Measurements from ENCODE around the gene OR51A4. TPM values are rescaled to one million over a fixed set of nuclear protein-coding genes. Genes with fewer than 3 reads are reported as not detected.

The OR51A4 gene
- total and polyA plus RNA-seq, 9 of the 15 experiments (the other 6 are each of a cell fraction or from before 2014, with no cell fraction given): not detected

DNA sequence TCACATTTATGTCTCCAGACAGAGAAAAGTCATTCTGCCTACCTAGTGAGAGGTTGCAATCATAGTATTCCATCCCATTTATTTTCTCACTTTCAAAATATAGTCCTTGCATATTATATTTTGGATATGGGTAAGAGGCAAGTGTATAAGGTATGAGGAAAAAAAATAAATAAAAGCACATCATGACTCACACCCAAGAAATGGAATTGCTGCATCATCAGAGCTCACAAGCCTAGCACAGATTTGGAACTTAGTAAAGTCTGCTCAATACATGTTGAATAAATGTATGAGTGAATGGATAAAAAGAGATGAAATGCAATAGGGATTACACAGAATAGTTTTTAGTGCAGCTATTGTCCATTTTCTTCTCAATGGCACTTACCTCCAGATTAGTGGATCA is 20.8 kb downstream of the OR51A4 start:
- Histone ChIP-seq H3K9ac (ENCODE audit: insufficient read depth in 1 of 2, low read depth in 2 of 2, low read length in 2 of 2) (no peak overlapping the region), H3K27me3 (ENCODE audit: control insufficient read depth in 2 of 2, insufficient read depth in 2 of 2, low read length in 2 of 2) (peaks cover 2 to 9% of the 10 kb centered on the region in 2 experiments), H3K9me3 (replicated peaks; ENCODE audit: control insufficient read depth, insufficient read depth, low read depth, low read length) (no peaks in the 10 kb centered on the region), H3K36me3 (ENCODE audit: control insufficient read depth, insufficient read depth, low read length) (no peaks in the 10 kb centered on the region), H3K79me2 (ENCODE audit: control insufficient read depth, insufficient read depth, low read length) (no peaks in the 10 kb centered on the region), H3K4me1 (replicated peaks in 1 of 2; ENCODE audit: control insufficient read depth in 2 of 2, insufficient read depth in 2 of 2, low read length in 2 of 2) (no peaks in the 10 kb centered on the region), H3K9me1 (ENCODE audit: control insufficient read depth, insufficient read depth, low read length) (no peaks in the 10 kb centered on the region), H2AFZ (ENCODE audit: low read depth, low read length) (no peak overlapping the region), H3K4me2 (ENCODE audit: insufficient read depth, low read length) (no peak overlapping the region), H3K27ac (ENCODE audit: extremely low read depth, low read depth, low read length) (no peak overlapping the region), H3K4me3 (no peak overlapping the region), H4K20me1 (replicated peaks; ENCODE audit: control insufficient read depth, insufficient read depth, low read length) (no peaks in the 10 kb centered on the region)
- intact Hi-C loops (cut with micrococcal nuclease) (loop anchor here (10.0 kb wide), 1 partner anchor 292 kb away; the partner anchor contains the start of gene OR51D1), in situ Hi-C loops (cut with MboI) (no loop called here)
- DNase-seq (ENCODE audit: extremely low read depth in 1 of 4, low spot score in 3 of 4): no peak
- ATAC-seq: no peak
- FAIRE-seq: no peak
- no TSS peak for BruUV-seq (replicated peaks)
- ChIA-PET CTCF (ENCODE audit: low intra/inter-chr PET ratio) (no interaction called here), POLR2A (interaction anchor here (0.6 to 1.2 kb wide), 2 partner anchors 14 to 161 kb away, joined by 3 to 5 read pairs; no protein-coding TSS in a partner anchor)
- TF ChIP-seq OTX1 (CRISPR knock-in tag; IDR thresholded peaks at IDR 0.05) (no peak), ZNF347 (CRISPR knock-in tag; IDR thresholded peaks at IDR 0.05; ENCODE audit: low read depth) (no peak), MCM7 (IDR thresholded peaks at IDR 0.05) (no peak), SRSF1 (IDR thresholded peaks at IDR 0.05; ENCODE audit: low read depth, low read length) (no peak), AFF1 (IDR thresholded peaks at IDR 0.05; ENCODE audit: low read depth in 1 of 2, partially characterized antibody in 2 of 2) (no peak), BDP1 (IDR thresholded peaks at IDR 0.05; ENCODE audit: insufficient read depth, insufficient read length) (no peak), RBBP5 (IDR thresholded peaks at IDR 0.05; ENCODE audit: borderline replicate concordance, insufficient read depth, low read length, poor library complexity, severe bottlenecking) (no peak), ZC3H11A (IDR thresholded peaks at IDR 0.05; ENCODE audit: low read depth, low read length) (no peak), ARNT (IDR thresholded peaks at IDR 0.05) (no peak), SNIP1 (IDR thresholded peaks at IDR 0.05; ENCODE audit: low read depth) (no peak), ETS2 (tag; IDR thresholded peaks at IDR 0.05; ENCODE audit: borderline replicate concordance, poor library complexity, severe bottlenecking) (no peak), SRSF7 (optimal IDR thresholded peaks at IDR 0.05; ENCODE audit: low read depth, low read length) (no peak)
- TF ChIP-seq, protein P1, sequence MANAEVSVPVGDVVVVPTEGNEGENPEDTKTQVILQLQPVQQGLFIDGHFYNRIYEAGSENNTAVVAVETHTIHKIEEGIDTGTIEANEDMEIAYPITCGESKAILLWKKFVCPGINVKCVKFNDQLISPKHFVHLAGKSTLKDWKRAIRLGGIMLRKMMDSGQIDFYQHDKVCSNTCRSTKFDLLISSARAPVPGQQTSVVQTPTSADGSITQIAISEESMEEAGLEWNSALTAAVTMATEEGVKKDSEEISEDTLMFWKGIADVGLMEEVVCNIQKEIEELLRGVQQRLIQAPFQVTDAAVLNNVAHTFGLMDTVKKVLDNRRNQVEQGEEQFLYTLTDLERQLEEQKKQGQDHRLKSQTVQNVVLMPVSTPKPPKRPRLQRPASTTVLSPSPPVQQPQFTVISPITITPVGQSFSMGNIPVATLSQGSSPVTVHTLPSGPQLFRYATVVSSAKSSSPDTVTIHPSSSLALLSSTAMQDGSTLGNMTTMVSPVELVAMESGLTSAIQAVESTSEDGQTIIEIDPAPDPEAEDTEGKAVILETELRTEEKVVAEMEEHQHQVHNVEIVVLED (CRISPR knock-in tag; IDR thresholded peaks at IDR 0.05): no peak
- TF ChIP-seq, protein P2, sequence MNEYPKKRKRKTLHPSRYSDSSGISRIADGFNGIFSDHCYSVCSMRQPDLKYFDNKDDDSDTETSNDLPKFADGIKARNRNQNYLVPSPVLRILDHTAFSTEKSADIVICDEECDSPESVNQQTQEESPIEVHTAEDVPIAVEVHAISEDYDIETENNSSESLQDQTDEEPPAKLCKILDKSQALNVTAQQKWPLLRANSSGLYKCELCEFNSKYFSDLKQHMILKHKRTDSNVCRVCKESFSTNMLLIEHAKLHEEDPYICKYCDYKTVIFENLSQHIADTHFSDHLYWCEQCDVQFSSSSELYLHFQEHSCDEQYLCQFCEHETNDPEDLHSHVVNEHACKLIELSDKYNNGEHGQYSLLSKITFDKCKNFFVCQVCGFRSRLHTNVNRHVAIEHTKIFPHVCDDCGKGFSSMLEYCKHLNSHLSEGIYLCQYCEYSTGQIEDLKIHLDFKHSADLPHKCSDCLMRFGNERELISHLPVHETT (CRISPR knock-in tag; conservative IDR thresholded peaks at IDR 0.05 in 1 of 2, IDR thresholded peaks at IDR 0.05 in 1 of 2): no peak

All from K562 (cell line).